WTC11 (cell line): ENCODE data around the gene DISP3.

Source experiments
- E2F5 ChIP-seq: sonication (generic); formaldehyde crosslinking; IDR thresholded peaks from 2 replicates; pipeline ENCODE4 v1.8.1; 2022; ENCODE audit warnings: mild to moderate bottlenecking, moderate library complexity, missing genetic modification reagents
- TF ChIP-seq, protein P1 (sequence below): fragments of 200-600 bp; IDR thresholded peaks from 2 replicates; pipeline ENCODE4 v1.8.0; 2022; ENCODE audit warnings: antibody characterized with exemption
- TF ChIP-seq, protein P2 (sequence below): sonication (generic); formaldehyde crosslinking; IDR thresholded peaks from 2 replicates; pipeline ENCODE4 v1.8.1; 2023; ENCODE audit warnings: mild to moderate bottlenecking, missing genetic modification reagents

- TF ChIP-seq, protein P1, sequence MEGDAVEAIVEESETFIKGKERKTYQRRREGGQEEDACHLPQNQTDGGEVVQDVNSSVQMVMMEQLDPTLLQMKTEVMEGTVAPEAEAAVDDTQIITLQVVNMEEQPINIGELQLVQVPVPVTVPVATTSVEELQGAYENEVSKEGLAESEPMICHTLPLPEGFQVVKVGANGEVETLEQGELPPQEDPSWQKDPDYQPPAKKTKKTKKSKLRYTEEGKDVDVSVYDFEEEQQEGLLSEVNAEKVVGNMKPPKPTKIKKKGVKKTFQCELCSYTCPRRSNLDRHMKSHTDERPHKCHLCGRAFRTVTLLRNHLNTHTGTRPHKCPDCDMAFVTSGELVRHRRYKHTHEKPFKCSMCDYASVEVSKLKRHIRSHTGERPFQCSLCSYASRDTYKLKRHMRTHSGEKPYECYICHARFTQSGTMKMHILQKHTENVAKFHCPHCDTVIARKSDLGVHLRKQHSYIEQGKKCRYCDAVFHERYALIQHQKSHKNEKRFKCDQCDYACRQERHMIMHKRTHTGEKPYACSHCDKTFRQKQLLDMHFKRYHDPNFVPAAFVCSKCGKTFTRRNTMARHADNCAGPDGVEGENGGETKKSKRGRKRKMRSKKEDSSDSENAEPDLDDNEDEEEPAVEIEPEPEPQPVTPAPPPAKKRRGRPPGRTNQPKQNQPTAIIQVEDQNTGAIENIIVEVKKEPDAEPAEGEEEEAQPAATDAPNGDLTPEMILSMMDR = no peak
- TF ChIP-seq, protein P2, sequence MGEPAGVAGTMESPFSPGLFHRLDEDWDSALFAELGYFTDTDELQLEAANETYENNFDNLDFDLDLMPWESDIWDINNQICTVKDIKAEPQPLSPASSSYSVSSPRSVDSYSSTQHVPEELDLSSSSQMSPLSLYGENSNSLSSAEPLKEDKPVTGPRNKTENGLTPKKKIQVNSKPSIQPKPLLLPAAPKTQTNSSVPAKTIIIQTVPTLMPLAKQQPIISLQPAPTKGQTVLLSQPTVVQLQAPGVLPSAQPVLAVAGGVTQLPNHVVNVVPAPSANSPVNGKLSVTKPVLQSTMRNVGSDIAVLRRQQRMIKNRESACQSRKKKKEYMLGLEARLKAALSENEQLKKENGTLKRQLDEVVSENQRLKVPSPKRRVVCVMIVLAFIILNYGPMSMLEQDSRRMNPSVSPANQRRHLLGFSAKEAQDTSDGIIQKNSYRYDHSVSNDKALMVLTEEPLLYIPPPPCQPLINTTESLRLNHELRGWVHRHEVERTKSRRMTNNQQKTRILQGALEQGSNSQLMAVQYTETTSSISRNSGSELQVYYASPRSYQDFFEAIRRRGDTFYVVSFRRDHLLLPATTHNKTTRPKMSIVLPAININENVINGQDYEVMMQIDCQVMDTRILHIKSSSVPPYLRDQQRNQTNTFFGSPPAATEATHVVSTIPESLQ (CRISPR knock-in tag) = no peak
- TF ChIP-seq E2F5 (CRISPR knock-in tag) = no peak
These were observed 80.6 kb downstream of the DISP3 start for GRCh38 chr1:11559591-11559970.
